GM12872 (cell line): ENCODE results near the gene NF2.

Experiments
- TF ChIP-seq, protein P1 (sequence below): IDR thresholded peaks from 3 replicates; pipeline ENCODE4 v1.5.1; 2011; ENCODE audit warnings: low read depth, mild to moderate bottlenecking, low read length, moderate library complexity; ENCODE audit not compliant: insufficient read depth

NF2 gene

DNA sequence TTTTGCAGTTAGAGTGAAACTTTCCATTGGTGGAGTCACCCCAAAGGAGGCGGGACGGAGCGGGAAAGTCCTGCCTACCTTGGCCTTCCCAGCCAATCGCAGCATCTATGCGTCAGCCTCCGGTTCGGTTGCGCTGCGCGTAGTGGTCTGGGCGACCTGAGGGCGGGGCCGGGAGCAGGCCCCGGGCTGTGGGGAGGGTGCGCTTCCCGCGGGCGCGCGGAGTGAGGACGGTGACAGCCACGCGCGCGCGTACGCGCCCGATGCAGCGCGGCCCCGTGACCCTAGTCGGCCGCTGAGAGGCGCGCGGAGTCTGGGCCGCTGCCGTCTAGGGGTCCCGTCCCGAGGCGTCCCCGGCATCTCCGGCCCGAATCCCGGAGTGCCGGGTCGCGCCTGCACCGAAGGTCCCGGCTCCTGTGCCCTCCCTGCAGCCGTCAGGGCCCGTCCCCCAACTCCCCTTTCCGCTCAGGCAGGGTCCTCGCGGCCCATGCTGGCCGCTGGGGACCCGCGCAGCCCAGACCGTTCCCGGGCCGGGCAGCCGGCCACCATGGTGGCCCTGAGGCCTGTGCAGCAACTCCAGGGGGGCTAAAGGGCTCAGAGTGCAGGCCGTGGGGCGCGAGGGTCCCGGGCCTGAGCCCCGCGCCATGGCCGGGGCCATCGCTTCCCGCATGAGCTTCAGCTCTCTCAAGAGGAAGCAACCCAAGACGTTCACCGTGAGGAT is at the start of gene NF2:
Gene NF2 (plus strand): TSS at position 276 of the 718 bp plus-strand sequence. CDS start 366 bp downstream, at position 642.
- TF ChIP-seq, protein P1, sequence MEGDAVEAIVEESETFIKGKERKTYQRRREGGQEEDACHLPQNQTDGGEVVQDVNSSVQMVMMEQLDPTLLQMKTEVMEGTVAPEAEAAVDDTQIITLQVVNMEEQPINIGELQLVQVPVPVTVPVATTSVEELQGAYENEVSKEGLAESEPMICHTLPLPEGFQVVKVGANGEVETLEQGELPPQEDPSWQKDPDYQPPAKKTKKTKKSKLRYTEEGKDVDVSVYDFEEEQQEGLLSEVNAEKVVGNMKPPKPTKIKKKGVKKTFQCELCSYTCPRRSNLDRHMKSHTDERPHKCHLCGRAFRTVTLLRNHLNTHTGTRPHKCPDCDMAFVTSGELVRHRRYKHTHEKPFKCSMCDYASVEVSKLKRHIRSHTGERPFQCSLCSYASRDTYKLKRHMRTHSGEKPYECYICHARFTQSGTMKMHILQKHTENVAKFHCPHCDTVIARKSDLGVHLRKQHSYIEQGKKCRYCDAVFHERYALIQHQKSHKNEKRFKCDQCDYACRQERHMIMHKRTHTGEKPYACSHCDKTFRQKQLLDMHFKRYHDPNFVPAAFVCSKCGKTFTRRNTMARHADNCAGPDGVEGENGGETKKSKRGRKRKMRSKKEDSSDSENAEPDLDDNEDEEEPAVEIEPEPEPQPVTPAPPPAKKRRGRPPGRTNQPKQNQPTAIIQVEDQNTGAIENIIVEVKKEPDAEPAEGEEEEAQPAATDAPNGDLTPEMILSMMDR: 0 out of 3 replicates have a peak, but pooled peaks have one; percentile 2

DNA sequence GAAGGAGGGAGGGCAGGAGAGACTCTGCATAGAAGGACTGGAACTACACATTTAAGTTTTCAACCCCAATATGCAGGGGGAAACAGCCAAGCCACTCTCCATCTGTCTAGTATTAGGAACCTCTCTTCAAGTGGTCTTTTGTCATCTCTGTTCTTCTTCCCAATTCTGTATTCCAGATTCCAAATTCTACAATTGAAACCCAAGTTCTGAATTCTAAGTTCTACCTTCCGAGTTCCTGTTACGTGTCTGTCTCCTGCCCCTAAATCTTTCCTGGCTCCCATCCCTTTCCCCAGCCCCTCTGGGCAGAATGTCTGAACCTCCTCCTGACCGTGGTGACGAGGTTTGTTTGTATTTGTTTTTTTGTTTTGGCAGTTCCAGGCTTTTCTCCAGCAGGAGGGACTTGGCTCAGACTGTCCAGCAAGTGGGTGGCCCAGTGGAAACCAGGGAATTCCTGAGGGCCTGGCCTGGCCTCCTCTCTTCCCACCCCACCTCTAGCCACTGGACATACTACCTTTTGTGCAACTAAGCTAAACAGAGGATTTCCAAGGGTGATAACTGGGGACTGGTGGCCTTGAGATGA is 48.3 kb upstream of the NF2 start:
- TF ChIP-seq, protein P1: no peak

DNA sequence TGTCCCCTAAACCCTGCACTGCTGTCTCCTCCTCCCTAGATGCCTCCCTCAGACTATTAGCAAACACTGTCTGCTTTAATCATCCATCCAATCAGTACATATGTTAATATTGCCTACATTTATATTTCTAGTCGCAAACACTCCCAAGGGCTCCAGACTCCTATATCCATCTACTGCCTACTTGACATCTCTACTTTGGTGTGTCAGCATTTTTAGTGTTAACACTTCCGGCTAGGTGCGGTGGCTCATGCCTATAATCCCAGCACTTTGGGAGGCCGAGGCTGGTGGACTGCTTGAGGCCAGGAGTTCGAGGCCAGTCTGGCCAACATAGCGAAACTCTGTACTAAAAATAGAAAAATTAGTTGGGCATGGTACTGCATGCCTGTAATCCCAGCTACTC is 44.4 kb upstream of the NF2 start:
- TF ChIP-seq, protein P1: no peak

DNA sequence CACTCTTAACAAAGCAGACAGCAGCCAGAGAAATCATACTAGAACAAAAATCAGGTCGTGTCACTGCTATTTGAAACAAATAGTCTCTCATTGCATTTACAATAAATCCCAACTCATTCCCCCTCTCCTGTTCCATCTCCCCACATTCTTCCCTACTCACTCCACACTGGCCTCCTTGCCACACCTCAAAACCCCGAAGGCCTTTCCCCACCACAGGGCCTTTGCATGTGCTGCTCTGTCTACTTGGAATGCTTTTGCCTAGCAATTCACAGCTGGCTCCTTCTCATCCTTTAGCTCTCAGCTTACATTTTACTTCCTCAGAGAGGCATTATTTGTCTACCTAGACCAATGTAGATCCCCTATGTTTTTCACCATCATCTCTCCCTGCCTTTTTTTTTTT is 43.6 kb upstream of the NF2 start:
- TF ChIP-seq, protein P1: no peak

DNA sequence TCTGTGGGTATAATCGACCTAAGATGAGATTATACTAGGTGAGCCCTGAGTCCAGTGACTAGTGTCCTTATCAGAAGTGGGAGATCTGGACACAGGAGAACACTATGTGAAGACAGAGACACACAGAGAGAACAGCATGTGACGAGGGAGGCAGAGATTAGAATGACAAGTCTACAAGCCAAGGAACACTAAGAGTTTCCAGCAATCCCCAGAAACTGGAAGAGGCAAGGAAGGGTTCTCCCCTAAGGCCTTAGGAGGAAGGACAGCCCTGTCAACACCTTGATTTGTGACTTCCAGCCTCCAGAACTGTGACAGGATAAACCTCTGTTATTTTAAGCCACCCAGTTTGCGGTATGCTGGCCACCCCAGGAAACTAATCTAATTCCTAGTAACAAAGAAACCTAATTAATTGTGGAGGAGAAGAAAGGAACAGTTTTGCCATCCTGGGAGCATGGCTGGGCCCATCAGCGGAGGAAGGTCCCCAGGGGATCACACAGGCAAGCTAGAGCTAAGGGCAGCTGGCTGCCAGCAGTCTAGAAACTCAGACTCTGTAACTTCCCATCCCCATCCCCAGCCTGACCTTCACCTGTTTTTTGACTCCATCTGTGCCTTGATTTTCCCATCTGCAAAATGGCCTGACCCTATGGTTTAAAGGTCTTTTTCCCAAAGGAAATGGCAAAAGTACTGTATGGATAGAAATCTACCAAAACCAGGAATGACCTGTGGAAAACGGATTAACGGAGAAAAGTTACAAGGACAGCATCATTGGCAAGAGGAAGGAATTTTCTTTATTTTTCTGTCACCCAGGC is 39.6 kb upstream of the NF2 start:
- TF ChIP-seq, protein P1: no peak

DNA sequence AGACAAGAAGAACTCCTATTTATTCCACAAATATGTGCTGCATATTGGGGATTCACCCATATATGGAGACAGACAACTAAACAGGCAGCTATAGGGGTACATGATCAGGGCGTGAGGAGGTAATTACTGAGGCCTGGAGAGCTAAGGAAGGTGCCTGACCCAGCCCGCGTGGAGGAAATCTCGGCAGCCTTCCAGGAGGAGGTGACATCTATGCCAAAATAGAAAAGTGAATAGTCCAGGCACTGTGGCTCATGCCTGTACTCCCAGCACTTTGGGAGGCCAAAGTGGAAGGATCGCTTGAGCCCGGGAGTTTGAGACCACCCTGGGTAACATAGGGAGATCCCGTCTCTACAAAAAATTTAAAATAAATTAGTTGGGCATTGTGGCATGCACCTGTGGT is 36.1 kb upstream of the NF2 start:
- TF ChIP-seq, protein P1: no peak

DNA sequence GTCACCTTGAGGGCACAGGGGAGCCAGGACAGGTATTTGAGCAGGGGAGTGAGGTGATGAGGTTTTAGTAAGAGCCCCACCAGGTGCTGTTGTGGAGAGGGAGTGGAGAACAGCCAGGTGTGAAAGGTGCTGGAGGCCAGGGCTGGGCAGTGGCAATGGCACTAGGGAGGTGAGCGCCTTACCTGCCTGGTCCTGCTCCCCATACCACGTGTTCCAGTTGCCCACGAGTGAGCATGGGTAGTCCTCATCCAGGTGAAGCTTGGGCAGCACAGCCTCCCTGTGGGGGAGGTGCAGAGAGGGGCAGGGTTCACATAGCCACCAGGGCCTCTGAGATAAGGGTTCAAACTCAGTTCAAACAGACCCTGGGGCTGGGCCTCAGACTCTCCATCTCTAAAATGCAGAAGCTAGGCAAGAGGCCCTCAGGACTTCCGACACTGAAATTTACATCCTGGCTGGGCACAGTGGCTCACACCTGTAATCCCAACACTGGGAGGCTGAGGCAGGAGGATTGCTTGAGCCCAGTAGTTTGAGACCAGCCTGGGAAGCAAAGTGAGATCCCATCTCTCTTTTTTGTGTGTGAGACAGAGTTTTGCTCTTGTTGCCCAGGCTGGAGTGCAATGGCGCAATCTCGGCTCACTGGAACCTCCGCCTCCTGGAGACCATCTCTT is 34.3 kb upstream of the NF2 start:
- TF ChIP-seq, protein P1: no peak
